Stimulated activated CD8-positive, alpha-beta memory T cell treated with anti-CD3 and anti-CD28 coated beads, Interleukin-7, amount 100 ng/mL, for 24 hours (primary cell): Measurements from ENCODE around the gene TMIE.

ENCODE experiments used
- DNase-seq: peaks from one replicate; pipeline ENCODE4 v3.0.0-alpha.2; 2020; ENCODE audit warnings: low read depth

The TMIE gene

DNA sequence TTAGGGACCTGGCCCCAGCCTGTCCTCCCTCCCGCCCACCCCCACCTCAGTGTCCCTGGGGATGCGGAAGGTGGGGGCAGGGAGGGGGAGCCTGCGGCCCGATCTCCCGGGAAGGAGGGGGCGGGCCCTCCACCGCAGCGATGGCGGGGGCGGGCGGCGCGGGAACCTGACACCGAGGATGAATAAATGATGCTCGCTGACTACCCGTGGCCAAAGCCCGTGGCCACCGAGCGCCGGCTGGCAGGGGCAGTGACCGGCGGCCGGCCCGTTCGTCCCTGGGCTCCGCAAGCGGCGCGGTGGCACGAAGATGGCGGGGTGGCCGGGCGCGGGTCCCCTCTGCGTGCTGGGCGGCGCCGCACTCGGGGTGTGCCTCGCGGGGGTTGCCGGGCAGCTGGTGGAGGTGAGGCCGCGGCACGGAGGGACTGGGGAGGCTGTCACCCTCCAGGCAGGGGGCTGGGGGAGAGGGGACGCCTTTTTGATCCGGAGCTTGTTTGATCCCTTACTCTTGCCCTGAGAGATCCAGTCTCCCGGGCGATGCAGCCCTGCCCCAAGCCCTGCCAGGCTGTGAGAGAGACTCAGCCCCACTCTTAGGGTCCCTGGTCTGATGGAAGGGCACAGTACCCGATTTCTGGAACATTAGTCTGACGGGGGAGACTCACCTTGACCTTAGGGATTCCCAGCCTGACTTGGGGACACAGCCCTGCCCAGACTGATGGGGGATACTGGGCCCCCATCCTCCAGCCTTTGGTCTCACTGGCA, at the start of gene TMIE:
TSS of gene TMIE (plus strand) at position 212 of the 759 bp plus-strand sequence. CDS start at position 308, 96 bp downstream.
- no peak for DNase-seq

DNA sequence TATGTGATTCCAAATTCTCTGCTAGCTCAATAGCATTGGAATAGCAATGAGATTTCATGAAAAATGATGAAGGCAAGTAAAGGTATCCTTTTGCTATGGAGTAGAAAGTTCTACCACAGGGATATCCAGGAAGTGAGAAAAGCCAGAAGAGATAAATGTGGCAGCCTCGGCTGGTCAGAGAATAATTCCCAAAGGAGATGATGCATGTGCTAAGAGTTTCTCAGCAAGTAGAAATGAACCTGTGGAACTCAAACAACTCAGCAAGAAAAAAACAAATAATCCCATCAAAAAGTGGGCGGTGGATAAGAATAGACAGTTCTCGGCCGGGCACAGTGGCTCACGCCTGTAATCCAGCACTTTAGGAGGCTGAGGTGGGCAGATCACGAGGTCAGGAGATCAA, 45.9 kb upstream of the TMIE start:
- DNase-seq: no peak

GRCh38 chr3:46656778-46657556, 44.2 kb upstream of the TMIE start:
- no peak for DNase-seq

GRCh38 chr3:46659285-46659684, 41.9 kb upstream of the TMIE start:
- DNase-seq: no peak

- no peak for DNase-seq
These were observed 41.2 kb upstream of the TMIE start for GRCh38 chr3:46660003-46660402.

DNA sequence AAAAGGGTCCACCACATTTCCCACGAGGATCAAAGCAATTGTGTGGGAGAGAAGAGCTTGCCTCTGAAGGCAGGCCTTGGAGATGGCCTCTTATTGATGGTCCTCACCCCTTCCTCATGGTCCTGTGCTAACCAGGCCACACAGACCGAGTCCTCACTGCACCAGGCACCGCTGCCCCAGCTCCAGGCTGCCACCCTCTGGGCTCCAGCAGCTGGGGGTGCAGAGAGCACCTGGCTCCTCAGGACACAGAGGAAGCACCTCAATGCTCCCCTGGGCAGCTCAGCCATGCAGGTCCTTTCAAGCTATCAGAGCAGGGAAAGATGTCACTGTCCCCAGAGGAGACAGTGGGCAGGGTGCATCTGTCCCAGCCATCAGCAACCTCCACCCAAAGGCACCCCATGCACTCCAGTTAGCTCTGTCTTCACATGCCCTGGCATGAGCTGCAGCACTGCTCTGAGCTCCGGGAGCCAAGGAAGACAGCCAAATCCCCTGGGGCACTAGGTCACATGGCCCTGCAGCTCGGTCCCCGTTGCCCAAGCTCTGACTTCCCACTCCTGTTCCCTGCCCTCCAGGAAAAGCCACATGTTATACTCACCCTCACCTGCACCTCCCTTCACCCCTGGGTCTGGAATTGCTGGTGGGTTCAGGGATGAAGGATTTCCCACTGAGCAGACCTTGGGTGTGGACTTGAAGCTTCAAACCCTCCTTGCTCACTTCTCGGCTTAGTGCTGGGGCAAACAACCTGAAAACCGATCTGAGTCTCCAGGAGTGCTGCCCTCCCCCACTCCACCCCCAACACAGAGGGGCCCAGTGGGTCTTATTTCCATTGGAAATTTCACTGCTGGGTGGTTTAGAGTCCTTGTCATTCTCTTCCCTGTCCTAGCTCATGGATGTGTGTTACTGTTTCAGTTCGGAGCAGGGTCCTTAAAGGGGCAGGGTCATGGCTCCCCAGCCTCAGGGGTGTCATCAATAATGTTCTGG, 40.4 kb upstream of the TMIE start:
- no peak for DNase-seq

- DNase-seq: no peak
These were observed 39.1 kb upstream of the TMIE start for GRCh38 chr3:46661776-46662766.

GRCh38 chr3:46662771-46663551, 38.2 kb upstream of the TMIE start:
- no peak for DNase-seq

GRCh38 chr3:46663591-46664135, 37.5 kb upstream of the TMIE start:
- no peak for DNase-seq

GRCh38 chr3:46664188-46664970, 36.8 kb upstream of the TMIE start:
- no peak for DNase-seq

DNA sequence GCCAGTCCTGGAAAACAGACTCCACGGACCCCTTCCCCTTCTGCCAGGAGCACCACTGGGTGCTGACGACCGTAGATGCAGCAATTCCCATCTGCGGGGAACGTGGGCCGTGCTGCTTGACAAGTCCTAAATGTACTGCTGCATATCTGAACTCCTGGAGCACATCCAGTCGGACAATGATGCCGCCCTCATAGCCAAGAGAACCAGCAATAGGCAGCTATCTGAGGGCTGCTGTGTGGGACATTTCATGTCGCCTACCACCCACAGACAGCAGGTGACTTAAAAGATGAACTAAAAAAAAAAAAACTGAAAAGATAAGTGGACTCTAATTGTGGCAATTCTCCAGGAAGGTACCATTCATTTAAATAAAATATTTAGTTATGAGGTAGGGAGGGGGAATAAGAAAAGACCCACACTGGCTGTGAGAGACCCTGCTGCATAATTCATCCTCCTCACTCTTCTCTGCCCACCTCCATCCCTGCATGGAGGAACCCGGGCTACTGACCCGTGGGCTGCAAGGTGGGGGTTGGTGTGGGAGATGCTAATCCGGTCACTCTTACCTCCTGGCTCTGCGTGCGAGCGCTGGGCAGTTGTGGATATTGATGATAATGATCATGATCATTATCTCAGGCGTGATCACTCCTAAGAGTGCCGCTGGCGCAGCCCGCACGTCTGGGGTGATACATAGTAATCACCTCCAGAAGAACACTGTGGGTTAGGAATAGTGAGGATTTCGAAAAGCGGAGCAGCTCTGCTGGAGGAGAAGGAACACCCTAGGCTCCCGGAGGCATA, 36.0 kb upstream of the TMIE start:
- no peak for DNase-seq

DNA sequence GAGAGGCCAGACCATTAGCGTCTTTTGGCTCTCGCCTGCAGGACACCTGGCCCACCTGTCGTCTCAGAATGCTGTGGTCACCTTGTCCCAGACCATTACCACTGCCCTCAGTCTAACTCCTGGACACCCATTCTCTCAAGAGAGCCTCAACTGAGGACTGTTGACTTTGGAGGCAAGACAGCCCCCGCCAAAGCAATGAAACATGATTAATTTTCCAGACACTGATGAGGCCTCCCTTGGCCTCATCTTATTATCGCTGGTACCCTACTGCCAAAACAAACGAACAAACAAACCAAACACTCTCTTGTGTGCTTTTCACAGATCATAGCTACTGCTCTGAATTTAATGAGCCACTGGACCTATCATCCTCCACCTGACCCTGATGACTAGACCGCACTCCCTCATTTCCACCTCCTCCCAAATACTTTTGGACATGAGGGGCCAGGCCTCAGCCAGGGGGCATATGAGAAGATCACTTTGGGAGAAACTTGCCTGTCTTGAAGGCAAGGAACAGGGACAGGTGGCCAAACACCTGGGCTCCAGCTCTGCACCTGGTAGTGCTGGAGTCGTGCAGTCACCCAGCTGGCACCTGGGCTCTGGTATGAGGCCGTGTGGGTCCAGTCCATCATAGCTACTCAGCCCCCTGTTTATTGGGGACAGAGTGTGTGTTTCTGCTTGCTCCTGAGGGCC, 35.3 kb upstream of the TMIE start:
- no peak for DNase-seq

GRCh38 chr3:46666453-46666845, 34.7 kb upstream of the TMIE start:
- DNase-seq: no peak

DNA sequence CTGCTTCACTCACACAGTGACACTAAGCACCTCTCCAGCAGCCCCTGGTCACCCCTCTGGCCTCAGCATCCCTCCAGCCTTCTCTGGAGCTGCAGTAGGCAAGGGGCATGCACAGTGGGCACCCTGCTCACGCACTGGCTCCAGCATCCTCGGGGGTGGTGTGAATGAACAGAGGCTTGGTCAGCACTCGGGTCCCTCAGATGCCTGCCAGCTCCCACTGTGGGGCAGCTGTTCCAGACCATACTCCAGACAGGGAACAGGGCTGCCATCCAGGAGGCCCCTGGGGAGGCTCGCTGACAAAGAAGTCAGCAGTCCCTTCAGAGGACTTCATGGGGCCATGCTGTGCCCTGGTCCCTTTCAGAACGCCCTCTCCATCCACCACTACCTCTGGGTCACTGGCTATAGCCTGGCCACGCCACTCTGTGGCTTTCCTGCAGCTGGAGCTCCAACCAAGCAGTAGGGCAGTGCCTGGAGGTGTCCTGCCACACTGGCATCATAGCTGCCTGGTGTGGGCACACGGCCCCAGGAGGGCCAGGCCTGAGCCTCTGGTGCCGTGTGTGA, 34.1 kb upstream of the TMIE start:
- no peak for DNase-seq

- no peak for DNase-seq
These were observed 33.5 kb upstream of the TMIE start for GRCh38 chr3:46667657-46668056.

- DNase-seq: no peak
These were observed 33.1 kb upstream of the TMIE start for GRCh38 chr3:46668116-46668515.

GRCh38 chr3:46668591-46668990, 32.6 kb upstream of the TMIE start:
- DNase-seq: no peak
